Prostate gland (tissue), 2 donors: ENCODE data around the gene SINHCAF.
"Not testable (repeated sequence)": the region's sequence is repeated elsewhere in the genome, so short reads cannot be mapped to it uniquely, and the experiment has no call there.

ENCODE experiments used
- POLR2A ChIP-seq: fragments of 450-650 bp; IDR thresholded peaks from one replicate; pipeline ENCODE4 v1.6.1; 2016; ENCODE audit warnings: antibody characterized with exemption, mild to moderate bottlenecking
- POLR2AphosphoS5 ChIP-seq: sonication (generic); formaldehyde crosslinking; IDR thresholded peaks from one replicate; pipeline ENCODE4 v1.6.1; 2017; ENCODE audit warnings: antibody characterized with exemption
- TF ChIP-seq, protein P1 (sequence below), 4 experiments: fragments of 200-600 bp in 2 of 4; fragments of 450-650 bp in 2 of 4; sonication (generic) in 2 of 4; IDR thresholded peaks; 1 replicate in 3 of 4; 2 replicates in 1 of 4; pipeline ENCODE4 v1.5.1; 2016 to 2019; ENCODE audit warnings: antibody characterized with exemption in 4 of 4, mild to moderate bottlenecking in 2 of 4, moderate library complexity in 2 of 4

GRCh38 chr12:31238333-31238732 lies 87.6 kb downstream of the SINHCAF start:
- TF ChIP-seq POLR2A, POLR2AphosphoS5: not testable (repeated sequence)
- TF ChIP-seq, protein P1, sequence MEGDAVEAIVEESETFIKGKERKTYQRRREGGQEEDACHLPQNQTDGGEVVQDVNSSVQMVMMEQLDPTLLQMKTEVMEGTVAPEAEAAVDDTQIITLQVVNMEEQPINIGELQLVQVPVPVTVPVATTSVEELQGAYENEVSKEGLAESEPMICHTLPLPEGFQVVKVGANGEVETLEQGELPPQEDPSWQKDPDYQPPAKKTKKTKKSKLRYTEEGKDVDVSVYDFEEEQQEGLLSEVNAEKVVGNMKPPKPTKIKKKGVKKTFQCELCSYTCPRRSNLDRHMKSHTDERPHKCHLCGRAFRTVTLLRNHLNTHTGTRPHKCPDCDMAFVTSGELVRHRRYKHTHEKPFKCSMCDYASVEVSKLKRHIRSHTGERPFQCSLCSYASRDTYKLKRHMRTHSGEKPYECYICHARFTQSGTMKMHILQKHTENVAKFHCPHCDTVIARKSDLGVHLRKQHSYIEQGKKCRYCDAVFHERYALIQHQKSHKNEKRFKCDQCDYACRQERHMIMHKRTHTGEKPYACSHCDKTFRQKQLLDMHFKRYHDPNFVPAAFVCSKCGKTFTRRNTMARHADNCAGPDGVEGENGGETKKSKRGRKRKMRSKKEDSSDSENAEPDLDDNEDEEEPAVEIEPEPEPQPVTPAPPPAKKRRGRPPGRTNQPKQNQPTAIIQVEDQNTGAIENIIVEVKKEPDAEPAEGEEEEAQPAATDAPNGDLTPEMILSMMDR (IDR thresholded peaks at IDR 0.05) = not testable (repeated sequence)
